ENCODE measurements around the gene PDLIM3.

GRCh38 chr4:185456131-185456530, 79.2 kb downstream of the PDLIM3 start:
- no peak for TF ChIP-seq CTCF (tag by site-specific recombination; IDR thresholded peaks at IDR 0.05)
- TF ChIP-seq MYNN (tag by site-specific recombination; IDR thresholded peaks at IDR 0.05; ENCODE audit: borderline replicate concordance): no peak
- TF ChIP-seq ZNF639 (tag by site-specific recombination; IDR thresholded peaks at IDR 0.05): no peak
- no peak for TF ChIP-seq ATF2 (tag by site-specific recombination; IDR thresholded peaks at IDR 0.05; ENCODE audit: low read depth)
- TF ChIP-seq ZNF670 (tag by site-specific recombination; IDR thresholded peaks at IDR 0.05; ENCODE audit: low read depth): no peak
- TF ChIP-seq ZNF114 (tag by site-specific recombination; IDR thresholded peaks at IDR 0.05): no peak
- no peak for TF ChIP-seq REPIN1 (tag by site-specific recombination; IDR thresholded peaks at IDR 0.05; ENCODE audit: low read depth)
- TF ChIP-seq TSHZ1 (tag by site-specific recombination; IDR thresholded peaks at IDR 0.05; ENCODE audit: borderline replicate concordance): no peak
- no peak for TF ChIP-seq ZNF292 (tag by site-specific recombination; IDR thresholded peaks at IDR 0.05; ENCODE audit: borderline replicate concordance, low read depth)
- no peak for TF ChIP-seq ZBTB26 (tag by site-specific recombination; optimal IDR thresholded peaks at IDR 0.05)

Measured in HEK293 (cell line).